Tibial nerve (tissue), 4 donors: ENCODE measurements around the gene DPY19L1. TPM values are rescaled to one million over a fixed set of nuclear protein-coding genes. Genes with fewer than 3 reads are reported as not detected.

Source experiments
- DNase-seq, 2 donors: peaks; one replicate each; pipeline ENCODE4 v3.0.0-alpha.2; 2019; ENCODE audit warnings: low spot score in 2 of 2
- H3K27ac ChIP-seq, 4 donors: fragments of 200-600 bp; sonication (generic) in 3 of 4; one replicate each; pipeline ENCODE4 v1.5.1; 2017 to 2019; ENCODE audit warnings: mild to moderate bottlenecking in 1 of 4
- H3K27me3 ChIP-seq, 2 donors: fragments of 200-600 bp; sonication (generic) in 1 of 2; one replicate each; pipeline versions ENCODE4 v1.5.1 to v1.6.0; 2017 to 2019
- H3K36me3 ChIP-seq, 3 donors: fragments of 200-600 bp; sonication (generic); one replicate each; pipeline ENCODE4 v1.5.1; 2018 to 2019
- H3K4me1 ChIP-seq, 4 donors: fragments of 200-600 bp; sonication (generic) in 3 of 4; one replicate each; pipeline ENCODE4 v1.5.1; 2017 to 2019
- H3K4me3 ChIP-seq, 4 donors: fragments of 200-600 bp; sonication (generic) in 3 of 4; one replicate each; pipeline ENCODE4 v1.5.1; 2017 to 2019; ENCODE audit warnings: mild to moderate bottlenecking in 1 of 4, moderate library complexity in 1 of 4
- H3K9me3 ChIP-seq, 4 donors: fragments of 200-600 bp; sonication (generic) in 3 of 4; one replicate each; pipeline ENCODE4 v1.5.1; 2017 to 2019
- EP300 ChIP-seq, 2 donors: sonication (generic); formaldehyde crosslinking; IDR thresholded peaks; one replicate each; pipeline ENCODE4 v1.6.1; 2017; ENCODE audit warnings: antibody characterized with exemption in 2 of 2, mild to moderate bottlenecking in 1 of 2
- POLR2A ChIP-seq, 2 donors: fragments of 450-650 bp; IDR thresholded peaks; one replicate each; pipeline ENCODE4 v1.6.1; 2017; ENCODE audit warnings: antibody characterized with exemption in 2 of 2, mild to moderate bottlenecking in 2 of 2, moderate library complexity in 2 of 2
- WGBS, 2 donors: methylation state at CpG; one replicate each; pipeline ENCODE4 v1.1.5; 2018; 5-methylcytosine and 5-hydroxymethylcytosine counted together
- total RNA-seq, 4 donors: library from RNA; depleted of rRNA; stranded (reverse); fragments of >200 nt; gene quantifications; one replicate each; pipeline ENCODE4 v1.1.0, GENCODE V29; 2016
- TF ChIP-seq, protein P1 (sequence below), 5 experiments: fragments of 200-600 bp in 3 of 5; fragments of 450-650 bp in 2 of 5; sonication (generic) in 3 of 5; IDR thresholded peaks; one replicate each; pipeline ENCODE4 v1.5.1; 2016 to 2019; ENCODE audit warnings: antibody characterized with exemption in 5 of 5, mild to moderate bottlenecking in 3 of 5, moderate library complexity in 2 of 5

DPY19L1 gene
- total RNA-seq, 4 donors from 2014 or later: 11.1 to 14.0 (median 12.7) TPM

- H3K27ac ChIP-seq: no peak overlapping the region
- no peak for DNase-seq
- no peaks in the 10 kb centered on the region for H3K9me3 ChIP-seq
- TF ChIP-seq, protein P1, sequence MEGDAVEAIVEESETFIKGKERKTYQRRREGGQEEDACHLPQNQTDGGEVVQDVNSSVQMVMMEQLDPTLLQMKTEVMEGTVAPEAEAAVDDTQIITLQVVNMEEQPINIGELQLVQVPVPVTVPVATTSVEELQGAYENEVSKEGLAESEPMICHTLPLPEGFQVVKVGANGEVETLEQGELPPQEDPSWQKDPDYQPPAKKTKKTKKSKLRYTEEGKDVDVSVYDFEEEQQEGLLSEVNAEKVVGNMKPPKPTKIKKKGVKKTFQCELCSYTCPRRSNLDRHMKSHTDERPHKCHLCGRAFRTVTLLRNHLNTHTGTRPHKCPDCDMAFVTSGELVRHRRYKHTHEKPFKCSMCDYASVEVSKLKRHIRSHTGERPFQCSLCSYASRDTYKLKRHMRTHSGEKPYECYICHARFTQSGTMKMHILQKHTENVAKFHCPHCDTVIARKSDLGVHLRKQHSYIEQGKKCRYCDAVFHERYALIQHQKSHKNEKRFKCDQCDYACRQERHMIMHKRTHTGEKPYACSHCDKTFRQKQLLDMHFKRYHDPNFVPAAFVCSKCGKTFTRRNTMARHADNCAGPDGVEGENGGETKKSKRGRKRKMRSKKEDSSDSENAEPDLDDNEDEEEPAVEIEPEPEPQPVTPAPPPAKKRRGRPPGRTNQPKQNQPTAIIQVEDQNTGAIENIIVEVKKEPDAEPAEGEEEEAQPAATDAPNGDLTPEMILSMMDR (IDR thresholded peaks at IDR 0.05): no peak
- TF ChIP-seq EP300 (IDR thresholded peaks at IDR 0.05): no peak
- TF ChIP-seq POLR2A (IDR thresholded peaks at IDR 0.05): no peak
- no peaks in the 10 kb centered on the region for H3K4me1 ChIP-seq
- H3K4me3 ChIP-seq: no peak overlapping the region
- H3K27me3 ChIP-seq: no peaks in the 10 kb centered on the region
- H3K36me3 ChIP-seq: no peaks in the 10 kb centered on the region
- WGBS, 2 donors: 95 to 96% methylated on average over 3 of the region's 3 CpGs
Measured at GRCh38 chr7:35024298-35024697, 13.0 kb downstream of the DPY19L1 start.

DNA sequence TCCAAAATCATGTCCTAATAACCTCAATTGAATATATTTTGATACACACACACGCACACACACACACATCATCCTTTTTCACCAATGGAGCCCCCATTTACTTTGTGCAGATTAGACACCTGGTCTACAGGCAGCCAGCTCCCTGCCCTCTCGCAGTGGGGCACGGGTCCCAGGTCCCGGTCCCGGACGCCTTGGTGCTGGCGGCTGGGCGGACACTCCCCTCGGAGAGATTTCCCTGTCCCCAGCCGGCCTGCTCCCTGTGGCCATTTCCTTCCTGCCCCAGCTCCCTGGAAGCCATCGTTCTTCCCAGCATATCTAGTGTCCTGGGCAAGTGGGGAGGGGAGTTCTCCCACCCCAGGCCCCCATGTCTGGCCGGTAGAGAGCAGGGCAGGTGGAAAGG is 14.6 kb downstream of the DPY19L1 start:
- no peak for DNase-seq
- no peaks in the 10 kb centered on the region for H3K36me3 ChIP-seq
- no peaks in the 10 kb centered on the region for H3K9me3 ChIP-seq
- 93 to 98% methylated on average over 12 of the region's 12 CpGs for WGBS, 2 donors
- no peaks in the 10 kb centered on the region for H3K27me3 ChIP-seq
- H3K4me3 ChIP-seq: no peak overlapping the region
- H3K4me1 ChIP-seq: no peaks in the 10 kb centered on the region
- TF ChIP-seq EP300 (IDR thresholded peaks at IDR 0.05) (no peak), POLR2A (IDR thresholded peaks at IDR 0.05) (no peak)
- TF ChIP-seq, protein P1 (IDR thresholded peaks at IDR 0.05): no peak
- no peak overlapping the region for H3K27ac ChIP-seq

GRCh38 chr7:35021445-35021844 is 15.8 kb downstream of the DPY19L1 start:
- H3K4me3 ChIP-seq: no peak overlapping the region
- no peaks in the 10 kb centered on the region for H3K27me3 ChIP-seq
- no peak for TF ChIP-seq POLR2A (IDR thresholded peaks at IDR 0.05)
- TF ChIP-seq EP300 (IDR thresholded peaks at IDR 0.05): no peak
- TF ChIP-seq, protein P1 (IDR thresholded peaks at IDR 0.05): no peak
- no peak overlapping the region for H3K27ac ChIP-seq
- no peaks in the 10 kb centered on the region for H3K9me3 ChIP-seq
- H3K36me3 ChIP-seq: peaks cover 0 to 7% (median 0%) of the 10 kb centered on the region in 3 donors
- no peaks in the 10 kb centered on the region for H3K4me1 ChIP-seq
- no peak for DNase-seq

GRCh38 chr7:35019801-35020200 is 17.5 kb downstream of the DPY19L1 start:
- 81 to 87% methylated on average over 3 of the region's 3 CpGs for WGBS, 2 donors
- Histone ChIP-seq H3K27me3 (no peaks in the 10 kb centered on the region), H3K36me3 (peaks cover 0 to 17% (median 0%) of the 10 kb centered on the region in 3 donors), H3K9me3 (no peaks in the 10 kb centered on the region), H3K4me3 (no peak overlapping the region), H3K4me1 (no peaks in the 10 kb centered on the region), H3K27ac (no peak overlapping the region)
- TF ChIP-seq, protein P1 (IDR thresholded peaks at IDR 0.05): no peak
- TF ChIP-seq EP300 (IDR thresholded peaks at IDR 0.05) (no peak), POLR2A (IDR thresholded peaks at IDR 0.05) (no peak)
- no peak for DNase-seq

DNA sequence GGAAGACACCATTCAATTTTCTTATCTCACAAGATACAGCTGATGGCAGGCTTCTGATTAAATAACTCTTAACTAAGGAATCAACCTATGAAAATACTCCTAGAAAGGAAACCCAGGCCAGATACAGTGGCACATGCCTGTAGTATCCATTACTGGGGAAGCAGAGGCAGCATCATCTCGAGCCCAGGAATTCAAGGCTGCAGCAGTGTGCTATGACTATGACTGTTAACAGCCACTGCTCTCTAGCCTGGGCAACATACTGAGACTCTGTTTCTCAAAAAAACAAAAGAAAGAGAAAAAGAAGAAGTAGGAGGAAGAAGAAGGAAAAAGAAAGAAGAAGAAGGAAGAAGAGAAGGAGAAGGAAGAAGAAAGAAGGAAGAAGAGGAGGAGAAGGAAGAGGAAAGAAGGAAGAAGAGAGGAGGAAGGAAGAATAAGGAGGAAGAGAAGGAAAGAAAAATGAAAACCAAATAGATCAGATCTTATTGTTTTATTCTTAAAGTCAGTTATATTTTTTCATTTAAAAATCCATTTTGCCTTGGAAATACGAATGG is 18.0 kb downstream of the DPY19L1 start:
- WGBS, 2 donors: 74 to 88% methylated on average over 2 of the region's 2 CpGs
- Histone ChIP-seq H3K9me3 (no peaks in the 10 kb centered on the region), H3K27me3 (no peaks in the 10 kb centered on the region), H3K4me1 (no peaks in the 10 kb centered on the region), H3K36me3 (peaks cover 0 to 17% (median 0%) of the 10 kb centered on the region in 3 donors), H3K4me3 (no peak overlapping the region), H3K27ac (no peak overlapping the region)
- TF ChIP-seq EP300 (IDR thresholded peaks at IDR 0.05): no peak
- TF ChIP-seq, protein P1 (IDR thresholded peaks at IDR 0.05): no peak
- TF ChIP-seq POLR2A (IDR thresholded peaks at IDR 0.05): no peak
- no peak for DNase-seq
